Measurements from ENCODE around the gene PDAP1.

- TF ChIP-seq CTCF (conservative IDR thresholded peaks at IDR 0.05; ENCODE audit: low read depth, low read length) (no peak), RFX5 (IDR thresholded peaks at IDR 0.05; ENCODE audit: low read depth, low read length) (no peak), USF2 (IDR thresholded peaks at IDR 0.05; ENCODE audit: low read depth, low read length) (no peak), MXI1 (IDR thresholded peaks at IDR 0.05; ENCODE audit: borderline replicate concordance, low read depth, low read length) (no peak), POLR2A (IDR thresholded peaks at IDR 0.05; ENCODE audit: low read depth, low read length) (no peak), RAD21 (IDR thresholded peaks at IDR 0.05; ENCODE audit: low read length) (no peak), CEBPB (IDR thresholded peaks at IDR 0.05; ENCODE audit: low read depth, low read length) (no peak)
Measured at GRCh38 chr7:99455874-99456273, 47.5 kb upstream of the PDAP1 start.

Measured in IMR-90 (cell line).